Lower lobe of right lung (tissue), 2 donors: ENCODE results near the gene BAMBI. TPM values are rescaled to one million over a fixed set of nuclear protein-coding genes. Genes with fewer than 3 reads are reported as not detected.

Experiments
- ATAC-seq, 2 donors: fragments of 200-7000 bp; cut with Tn5 transposase; one replicate each; pipeline ENCODE4 v1.9.1; 2020 to 2022; ENCODE audit warnings: mild to moderate bottlenecking in 2 of 2, moderate library complexity in 2 of 2
- DNase-seq: peaks from one replicate; pipeline ENCODE4 v3.0.0-alpha.2; 2020
- H3K27ac ChIP-seq: fragments of 200-600 bp; one replicate; pipeline ENCODE4 v1.8.0; 2022
- H3K27me3 ChIP-seq: fragments of 200-600 bp; one replicate; pipeline ENCODE4 v1.8.0; 2022; ENCODE audit warnings: low read depth
- H3K36me3 ChIP-seq: fragments of 200-600 bp; one replicate; pipeline ENCODE4 v1.8.0; 2022; ENCODE audit warnings: mild to moderate bottlenecking
- H3K4me1 ChIP-seq: fragments of 200-600 bp; one replicate; pipeline ENCODE4 v1.8.0; 2022
- H3K4me3 ChIP-seq: fragments of 200-600 bp; one replicate; pipeline ENCODE4 v1.8.0; 2022; ENCODE audit warnings: mild to moderate bottlenecking
- H3K9me3 ChIP-seq: fragments of 200-600 bp; one replicate; pipeline ENCODE4 v1.8.0; 2022
- CTCF ChIP-seq: fragments of 200-600 bp; IDR thresholded peaks from one replicate; pipeline ENCODE4 v1.8.0; 2022; ENCODE audit warnings: antibody characterized with exemption, mild to moderate bottlenecking
- intact Hi-C: fragments of 100-400 bp; cut with DNase I; formaldehyde crosslinking; loops from one replicate; pipeline ENCODE4 v1.11.0; 2022
- total RNA-seq: library from RNA; stranded (reverse); fragmentation: NEBNext Ultra II Directional; extraction: Animal tissue kit (Norgen Biotek cat#: 25700); gene quantifications from one replicate; pipeline ENCODE4 v1.2.1, GENCODE V29; 2021
- donor health status: DM: no; HTN: yes; CAD: no; lungs with severe emphysema.

BAMBI gene
- total RNA-seq, 1 donor from 2014 or later, result 7.9 TPM

- Histone ChIP-seq H3K36me3 (no peaks in the 10 kb centered on the region), H3K27ac (no peak overlapping the region), H3K27me3 (no peaks in the 10 kb centered on the region), H3K9me3 (no peaks in the 10 kb centered on the region), H3K4me1 (peaks cover 4% of the 10 kb centered on the region), H3K4me3 (no peak overlapping the region)
- no peak for ATAC-seq
- no peak for TF ChIP-seq CTCF
- DNase-seq, result no peak
- intact Hi-C loops, result no loop called here
Observed at GRCh38 chr10:28691187-28691694, 13.9 kb downstream of the BAMBI start.

GRCh38 chr10:28692050-28692449 lies 14.7 kb downstream of the BAMBI start:
- Histone ChIP-seq H3K4me3 (no peak overlapping the region), H3K27ac (no peak overlapping the region), H3K27me3 (no peaks in the 10 kb centered on the region), H3K36me3 (no peaks in the 10 kb centered on the region), H3K4me1 (peaks cover 2% of the 10 kb centered on the region), H3K9me3 (no peaks in the 10 kb centered on the region)
- intact Hi-C loops, result no loop called here
- no peak for ATAC-seq
- DNase-seq, result no peak
- TF ChIP-seq CTCF, result no peak

GRCh38 chr10:28694530-28694929 lies 17.2 kb downstream of the BAMBI start:
- Histone ChIP-seq H3K9me3 (no peaks in the 10 kb centered on the region), H3K4me3 (no peak overlapping the region), H3K4me1 (no peaks in the 10 kb centered on the region), H3K27ac (no peak overlapping the region), H3K27me3 (no peaks in the 10 kb centered on the region), H3K36me3 (no peaks in the 10 kb centered on the region)
- intact Hi-C loops, result no loop called here
- ATAC-seq (no peak), DNase-seq (no peak)
- no peak for TF ChIP-seq CTCF

- Histone ChIP-seq H3K9me3 (no peaks in the 10 kb centered on the region), H3K4me1 (no peaks in the 10 kb centered on the region), H3K27me3 (no peaks in the 10 kb centered on the region), H3K4me3 (no peak overlapping the region), H3K27ac (no peak overlapping the region), H3K36me3 (no peaks in the 10 kb centered on the region)
- intact Hi-C loops, result no loop called here
- no peak for ATAC-seq
- DNase-seq, result no peak
- TF ChIP-seq CTCF, result no peak
Observed at GRCh38 chr10:28698075-28698474, 20.8 kb downstream of the BAMBI start.

- H3K4me1 ChIP-seq, result no peaks in the 10 kb centered on the region
- no peaks in the 10 kb centered on the region for H3K9me3 ChIP-seq
- H3K4me3 ChIP-seq, result no peak overlapping the region
- no peak overlapping the region for H3K27ac ChIP-seq
- no peaks in the 10 kb centered on the region for H3K36me3 ChIP-seq
- DNase-seq, result no peak
- ATAC-seq, result no peak
- no peaks in the 10 kb centered on the region for H3K27me3 ChIP-seq
- intact Hi-C loops, result no loop called here
- no peak for TF ChIP-seq CTCF
Observed at GRCh38 chr10:28704464-28705161, 27.3 kb downstream of the BAMBI start.
